ENCODE data around the gene WAPL.

The WAPL gene

GRCh38 chr10:86415116-86415515 is 106.5 kb downstream of the WAPL start:
- DNase-seq (ENCODE audit: extremely low read depth in 1 of 2, low read depth in 1 of 2): no peak

GRCh38 chr10:86413046-86413728 is 108.4 kb downstream of the WAPL start:
- no peak for DNase-seq (ENCODE audit: extremely low read depth in 1 of 2, low read depth in 1 of 2)

GRCh38 chr10:86411852-86412560 is 109.6 kb downstream of the WAPL start:
- DNase-seq (ENCODE audit: extremely low read depth in 1 of 2, low read depth in 1 of 2): no peak

- DNase-seq (ENCODE audit: extremely low read depth in 1 of 2, low read depth in 1 of 2): no peak
Observed at GRCh38 chr10:86411281-86411841, 110.2 kb downstream of the WAPL start.

GRCh38 chr10:86410542-86411124 is 111.0 kb downstream of the WAPL start:
- no peak for DNase-seq (ENCODE audit: extremely low read depth in 1 of 2, low read depth in 1 of 2)

GRCh38 chr10:86409183-86409582 is 112.4 kb downstream of the WAPL start:
- no peak for DNase-seq (ENCODE audit: extremely low read depth in 1 of 2, low read depth in 1 of 2)

GRCh38 chr10:86403183-86403797 is 118.3 kb downstream of the WAPL start:
- no peak for DNase-seq (ENCODE audit: extremely low read depth in 1 of 2, low read depth in 1 of 2)

- no peak for DNase-seq (ENCODE audit: extremely low read depth in 1 of 2, low read depth in 1 of 2)
Observed at GRCh38 chr10:86402283-86402941, 119.2 kb downstream of the WAPL start.

- no peak for DNase-seq (ENCODE audit: extremely low read depth in 1 of 2, low read depth in 1 of 2)
Observed at GRCh38 chr10:86401588-86402282, 119.9 kb downstream of the WAPL start.

- peak; percentile 32 to 46 for DNase-seq (ENCODE audit: extremely low read depth in 1 of 2, low read depth in 1 of 2)
Observed at GRCh38 chr10:86400705-86401587, 120.6 kb downstream of the WAPL start.

GRCh38 chr10:86399879-86400704 is 121.5 kb downstream of the WAPL start:
- peak; percentile 84 to 93 for DNase-seq (ENCODE audit: extremely low read depth in 1 of 2, low read depth in 1 of 2)

GRCh38 chr10:86399514-86399878 is 122.1 kb downstream of the WAPL start:
- no peak for DNase-seq (ENCODE audit: extremely low read depth in 1 of 2, low read depth in 1 of 2)

- DNase-seq (ENCODE audit: extremely low read depth in 1 of 2, low read depth in 1 of 2): no peak
Observed at GRCh38 chr10:86397120-86397519, 124.5 kb downstream of the WAPL start.

GRCh38 chr10:86393862-86394455 is 127.6 kb downstream of the WAPL start:
- no peak for DNase-seq (ENCODE audit: extremely low read depth in 1 of 2, low read depth in 1 of 2)

GRCh38 chr10:86393362-86393761 is 128.2 kb downstream of the WAPL start:
- no peak for DNase-seq (ENCODE audit: extremely low read depth in 1 of 2, low read depth in 1 of 2)

- no peak for DNase-seq (ENCODE audit: extremely low read depth in 1 of 2, low read depth in 1 of 2)
Observed at GRCh38 chr10:86392723-86393094, 128.9 kb downstream of the WAPL start.

- DNase-seq (ENCODE audit: extremely low read depth in 1 of 2, low read depth in 1 of 2): no peak
Observed at GRCh38 chr10:86391986-86392722, 129.4 kb downstream of the WAPL start.

Measured in activated CD8-positive, alpha-beta memory T cell treated with anti-CD3 and anti-CD28 coated beads for 1 hour (primary cell).